HG02938 (cell line): ENCODE results near the gene EXTL1.

Source experiments
- ATAC-seq: cut with Tn5 transposase; IDR thresholded peaks from one replicate; pipeline ENCODE4 v1.9.1; 2021; ENCODE audit warnings: mild to moderate bottlenecking, moderate library complexity; ENCODE audit not compliant: unreplicated experiment

Gene EXTL1

DNA sequence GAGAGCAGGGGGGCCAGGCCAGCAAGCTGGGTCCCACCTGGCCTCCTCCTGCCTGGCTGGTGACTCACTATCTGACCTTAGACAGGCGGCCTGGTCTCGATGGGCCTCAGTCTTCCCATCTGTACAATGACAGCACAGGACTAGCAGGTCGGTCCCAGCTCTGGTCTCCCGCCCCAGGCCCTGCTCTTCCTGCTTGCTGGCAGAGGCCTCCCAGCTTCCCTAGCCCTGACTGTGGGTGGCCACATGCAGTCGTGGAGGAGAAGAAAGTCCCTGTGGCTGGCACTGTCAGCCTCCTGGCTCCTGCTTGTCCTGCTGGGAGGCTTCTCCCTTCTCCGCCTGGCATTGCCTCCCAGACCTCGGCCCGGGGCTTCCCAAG, 817 bp downstream of the EXTL1 start:
- ATAC-seq, result no peak

- ATAC-seq, result no peak
These were observed 1.4 kb downstream of the EXTL1 start for GRCh38 chr1:26023009-26023408.

DNA sequence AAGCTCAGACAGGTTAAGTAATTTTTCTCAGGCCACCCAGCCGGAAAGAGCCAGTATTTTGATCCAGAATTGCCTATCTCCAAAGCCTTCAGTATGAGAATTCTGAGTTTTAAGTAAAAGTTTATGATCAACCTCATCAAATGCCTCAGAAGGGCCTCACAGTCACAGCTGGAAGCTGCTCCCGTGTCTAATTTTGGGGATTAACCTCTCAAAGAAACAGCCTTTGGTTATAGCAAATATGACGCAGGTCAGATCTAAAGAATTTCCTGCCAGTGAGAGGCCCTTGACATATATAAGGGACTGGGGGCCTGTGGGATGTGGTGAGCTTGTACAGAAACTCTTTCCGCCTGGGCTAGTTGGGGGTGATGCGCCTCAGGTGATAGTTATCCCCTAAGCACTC, 2.3 kb downstream of the EXTL1 start:
- no peak for ATAC-seq

DNA sequence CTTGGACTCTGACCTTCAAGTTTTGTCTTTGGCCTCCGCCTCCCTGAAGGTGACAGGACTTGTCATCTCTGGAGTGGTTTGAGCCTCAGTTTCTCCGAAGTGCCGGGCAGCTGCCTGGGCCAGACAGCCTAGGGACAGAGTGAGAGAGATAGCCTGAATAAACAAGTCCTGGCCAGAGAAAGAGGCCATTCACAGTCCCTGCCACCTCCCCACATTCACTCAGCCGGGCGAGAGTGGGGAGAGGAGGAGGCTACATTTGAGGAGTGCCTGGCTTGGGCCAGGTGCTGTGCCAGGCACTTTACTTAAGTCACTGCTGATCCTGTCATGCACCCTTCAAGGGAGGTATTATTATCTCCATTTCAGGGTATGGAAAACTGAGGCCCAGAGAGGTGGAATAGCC, 3.5 kb downstream of the EXTL1 start:
- no peak for ATAC-seq

GRCh38 chr1:26025517-26025916, 3.9 kb downstream of the EXTL1 start:
- no peak for ATAC-seq

- no peak for ATAC-seq
These were observed 6.3 kb downstream of the EXTL1 start for GRCh38 chr1:26027716-26028489.

GRCh38 chr1:26028490-26028980, 7.0 kb downstream of the EXTL1 start:
- no peak for ATAC-seq

- no peak for ATAC-seq
These were observed 7.7 kb downstream of the EXTL1 start for GRCh38 chr1:26029054-26029863.

DNA sequence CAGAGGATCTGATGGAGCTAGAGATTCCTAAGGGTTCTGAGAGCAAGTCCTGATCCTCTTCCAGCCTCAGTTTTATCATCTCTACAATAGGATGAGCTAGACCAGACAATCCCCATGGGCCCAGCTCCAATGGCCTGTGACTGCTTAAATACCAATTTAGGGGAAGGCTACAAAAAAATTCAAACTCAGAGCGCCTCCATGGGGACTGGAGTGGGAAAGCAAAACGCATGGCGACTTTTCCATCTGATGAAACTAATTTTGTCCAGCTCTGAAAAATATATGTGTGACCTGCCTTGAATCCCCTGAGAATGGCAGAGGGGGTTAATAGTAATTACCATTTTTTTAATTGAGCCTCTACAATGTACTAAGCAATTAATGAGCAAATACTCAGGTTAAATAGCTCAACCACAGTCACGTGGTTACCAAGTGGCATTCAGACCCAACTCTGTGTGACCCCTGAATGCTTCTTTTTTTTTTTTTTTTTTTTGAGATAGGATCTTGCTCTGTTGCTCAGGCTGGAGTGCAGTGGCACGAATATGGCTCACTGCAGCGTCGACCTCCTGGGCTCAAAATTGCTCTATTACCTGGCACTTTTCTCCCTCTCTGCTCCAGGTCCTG, 8.4 kb downstream of the EXTL1 start:
- ATAC-seq, result no peak

DNA sequence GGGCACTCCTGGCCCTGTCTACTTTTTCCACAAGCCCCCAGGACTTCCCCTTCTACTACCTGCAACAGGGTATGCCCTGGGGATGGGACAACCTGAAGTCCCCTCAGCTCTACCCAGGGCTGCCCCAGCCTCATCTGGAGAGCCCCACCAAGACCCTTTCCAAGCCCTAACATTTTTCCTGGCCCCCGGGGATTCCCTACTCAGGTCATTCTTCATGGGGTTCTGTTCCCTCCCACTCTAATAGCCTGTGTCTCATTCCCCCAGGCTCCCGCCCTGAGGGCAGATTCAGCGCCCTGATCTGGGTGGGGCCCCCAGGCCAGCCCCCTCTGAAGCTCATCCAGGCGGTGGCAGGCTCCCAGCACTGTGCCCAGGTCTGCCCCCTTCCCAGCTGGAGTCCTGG, 9.6 kb downstream of the EXTL1 start:
- ATAC-seq, result no peak

DNA sequence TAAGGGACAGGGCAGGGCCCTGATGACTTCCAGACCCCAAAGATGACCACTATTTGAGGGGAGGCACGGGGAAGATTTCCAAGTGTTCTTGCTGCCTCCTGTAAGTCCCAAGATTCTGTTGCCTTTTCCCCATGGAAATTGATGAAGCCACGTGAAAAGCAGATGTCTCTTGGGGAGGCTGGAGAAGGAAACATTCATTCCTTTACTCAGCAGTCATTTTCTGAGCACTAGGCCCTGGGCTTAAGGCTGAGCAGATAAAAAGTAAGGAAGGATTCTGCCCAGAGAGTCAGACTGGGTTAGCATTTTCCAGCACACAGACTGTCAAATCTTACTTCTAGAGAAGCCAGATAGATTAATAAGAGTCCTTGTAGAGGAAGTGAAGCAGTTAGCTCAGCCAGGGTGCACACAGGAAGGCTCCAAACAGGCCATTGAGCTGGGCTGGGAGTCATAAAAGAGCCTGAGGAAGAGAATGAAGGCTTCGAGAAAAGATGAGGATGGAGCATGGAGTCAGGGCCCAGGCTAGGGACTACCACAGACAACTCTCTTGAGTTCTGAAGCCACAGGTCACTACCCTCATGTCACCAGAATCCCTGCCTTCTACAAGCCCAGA, 10.1 kb downstream of the EXTL1 start:
- ATAC-seq, result no peak

GRCh38 chr1:26032656-26033357, 11.2 kb downstream of the EXTL1 start:
- no peak for ATAC-seq

DNA sequence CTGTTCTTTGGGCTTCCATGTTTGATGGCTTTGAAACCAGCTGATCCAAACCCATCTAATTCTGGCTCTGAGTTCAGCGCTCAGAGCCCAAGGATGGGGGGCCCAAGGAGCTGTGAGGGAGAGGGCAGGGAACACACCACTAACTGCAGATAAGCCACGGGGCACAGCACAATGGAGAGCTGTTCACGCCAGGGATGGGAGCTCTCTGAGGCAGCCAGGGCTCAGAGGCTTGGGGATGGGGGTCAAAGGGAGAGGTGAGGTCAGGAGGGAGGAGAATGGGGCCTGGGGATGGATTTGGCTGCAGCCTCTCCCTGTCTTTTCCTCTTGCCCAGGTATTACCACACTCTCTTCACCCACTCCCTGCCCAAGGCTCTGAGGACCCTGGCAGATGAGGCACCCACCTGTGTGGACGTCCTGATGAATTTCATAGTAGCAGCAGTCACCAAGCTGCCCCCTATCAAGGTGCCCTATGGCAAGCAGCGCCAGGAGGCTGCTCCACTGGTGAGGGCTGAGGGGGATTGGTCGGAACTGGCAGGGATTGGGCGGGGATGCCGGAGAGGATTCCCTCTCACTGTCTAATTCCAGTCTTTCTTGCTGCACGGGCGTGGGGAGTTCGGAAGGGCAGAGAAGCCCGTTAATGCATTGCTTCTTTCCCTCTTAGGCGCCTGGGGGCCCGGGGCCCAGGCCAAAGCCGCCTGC, 13.1 kb downstream of the EXTL1 start:
- no peak for ATAC-seq

DNA sequence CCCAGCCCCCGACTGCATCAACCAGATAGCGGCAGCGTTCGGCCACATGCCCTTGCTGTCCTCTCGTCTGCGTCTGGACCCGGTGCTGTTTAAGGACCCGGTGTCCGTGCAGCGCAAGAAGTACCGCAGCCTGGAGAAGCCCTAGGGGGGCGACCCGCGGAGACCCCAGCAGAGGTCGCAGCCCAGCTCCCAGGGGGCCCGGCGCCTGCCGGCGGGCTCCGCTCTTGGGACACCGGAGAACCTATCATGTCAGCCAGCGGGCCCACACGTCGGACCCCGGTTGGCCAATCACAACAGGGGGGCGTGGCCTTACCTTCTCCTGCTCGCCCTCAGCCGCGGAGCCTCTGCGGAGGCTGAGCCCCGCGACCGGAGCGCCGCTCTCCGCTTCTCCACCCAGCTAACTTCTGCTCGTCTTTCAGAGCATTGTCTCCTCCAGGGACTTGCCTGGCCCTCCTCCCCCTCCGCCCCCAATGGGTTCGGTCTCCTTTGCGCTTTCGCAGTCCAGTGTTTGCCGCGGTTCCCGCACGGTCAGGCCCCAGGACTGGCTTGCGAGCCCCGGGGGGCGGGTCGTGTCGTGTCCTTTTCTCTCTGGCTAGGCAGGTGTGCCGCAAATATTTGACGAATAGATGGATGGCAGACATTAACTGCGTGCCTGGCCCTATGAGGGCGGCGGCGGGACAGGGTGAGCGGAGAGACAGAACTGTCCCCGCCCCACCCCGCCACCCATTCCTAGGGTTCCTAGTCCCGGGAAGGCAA, 13.8 kb downstream of the EXTL1 start:
- ATAC-seq, result peak; percentile 85

GRCh38 chr1:26035959-26036755, 14.6 kb downstream of the EXTL1 start:
- ATAC-seq, result peak; percentile 57

- no peak for ATAC-seq
These were observed 15.2 kb downstream of the EXTL1 start for GRCh38 chr1:26036756-26037281.

GRCh38 chr1:26037904-26038303, 16.3 kb downstream of the EXTL1 start:
- no peak for ATAC-seq

- no peak for ATAC-seq
These were observed 16.9 kb downstream of the EXTL1 start for GRCh38 chr1:26038477-26038876.
